ENCODE data around the gene ANXA4. TPM values are rescaled to one million over a fixed set of nuclear protein-coding genes. Genes with fewer than 3 reads are reported as not detected.

Gene ANXA4
- total RNA-seq, 1 experiment from 2014 or later: 9.5 TPM

DNA sequence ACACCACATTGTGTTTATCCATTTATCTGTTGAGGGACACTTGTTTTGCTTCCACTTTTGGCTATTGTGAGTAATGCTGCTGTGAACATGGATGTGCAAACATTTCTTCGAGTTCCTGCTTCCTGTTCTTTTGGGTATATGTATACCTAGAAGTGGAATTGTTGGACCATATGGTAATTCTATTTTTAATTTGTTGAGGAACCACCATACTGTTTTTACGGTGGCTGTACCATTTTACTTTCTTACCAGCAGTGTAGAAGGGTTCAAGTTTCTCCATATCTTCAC is 23.1 kb downstream of the ANXA4 start:
- CTCF ChIA-PET: no interaction called here
- Mint-ChIP-seq H3K4me1 (no peaks in the 10 kb centered on the region), H3K4me3 (no peak overlapping the region), H3K27ac (no peak overlapping the region), H3K27me3 (ENCODE audit: low read depth) (no peaks in the 10 kb centered on the region), H3K9me3 (no peaks in the 10 kb centered on the region), H3K36me3 (no peaks in the 10 kb centered on the region)
- DNase-seq (ENCODE audit: low spot score): no peak
- POLR2A ChIA-PET: no interaction called here
- ATAC-seq: no peak
- TF ChIP-seq CREM (CRISPR knock-in tag; IDR thresholded peaks at IDR 0.05) (no peak), ZMAT4 (CRISPR knock-in tag; IDR thresholded peaks at IDR 0.05) (no peak), AFF4 (CRISPR knock-in tag; IDR thresholded peaks at IDR 0.05; ENCODE audit: borderline replicate concordance) (no peak), KAT7 (CRISPR knock-in tag; IDR thresholded peaks at IDR 0.05; ENCODE audit: borderline replicate concordance) (no peak), GRHL2 (CRISPR knock-in tag; IDR thresholded peaks at IDR 0.05; ENCODE audit: insufficient replicate concordance, severe bottlenecking) (no peak), NR3C1 (CRISPR knock-in tag; conservative IDR thresholded peaks at IDR 0.05; ENCODE audit: low read depth) (no peak), TP53 (CRISPR knock-in tag; IDR thresholded peaks at IDR 0.05) (no peak), HMGA2 (CRISPR knock-in tag; IDR thresholded peaks at IDR 0.05) (no peak), CTCF (IDR thresholded peaks at IDR 0.05) (no peak)
- TF ChIP-seq, protein P1, sequence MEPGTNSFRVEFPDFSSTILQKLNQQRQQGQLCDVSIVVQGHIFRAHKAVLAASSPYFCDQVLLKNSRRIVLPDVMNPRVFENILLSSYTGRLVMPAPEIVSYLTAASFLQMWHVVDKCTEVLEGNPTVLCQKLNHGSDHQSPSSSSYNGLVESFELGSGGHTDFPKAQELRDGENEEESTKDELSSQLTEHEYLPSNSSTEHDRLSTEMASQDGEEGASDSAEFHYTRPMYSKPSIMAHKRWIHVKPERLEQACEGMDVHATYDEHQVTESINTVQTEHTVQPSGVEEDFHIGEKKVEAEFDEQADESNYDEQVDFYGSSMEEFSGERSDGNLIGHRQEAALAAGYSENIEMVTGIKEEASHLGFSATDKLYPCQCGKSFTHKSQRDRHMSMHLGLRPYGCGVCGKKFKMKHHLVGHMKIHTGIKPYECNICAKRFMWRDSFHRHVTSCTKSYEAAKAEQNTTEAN (CRISPR knock-in tag; IDR thresholded peaks at IDR 0.05): no peak
- TF ChIP-seq, protein P2, sequence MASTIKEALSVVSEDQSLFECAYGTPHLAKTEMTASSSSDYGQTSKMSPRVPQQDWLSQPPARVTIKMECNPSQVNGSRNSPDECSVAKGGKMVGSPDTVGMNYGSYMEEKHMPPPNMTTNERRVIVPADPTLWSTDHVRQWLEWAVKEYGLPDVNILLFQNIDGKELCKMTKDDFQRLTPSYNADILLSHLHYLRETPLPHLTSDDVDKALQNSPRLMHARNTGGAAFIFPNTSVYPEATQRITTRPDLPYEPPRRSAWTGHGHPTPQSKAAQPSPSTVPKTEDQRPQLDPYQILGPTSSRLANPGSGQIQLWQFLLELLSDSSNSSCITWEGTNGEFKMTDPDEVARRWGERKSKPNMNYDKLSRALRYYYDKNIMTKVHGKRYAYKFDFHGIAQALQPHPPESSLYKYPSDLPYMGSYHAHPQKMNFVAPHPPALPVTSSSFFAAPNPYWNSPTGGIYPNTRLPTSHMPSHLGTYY (CRISPR knock-in tag; IDR thresholded peaks at IDR 0.05): no peak

DNA sequence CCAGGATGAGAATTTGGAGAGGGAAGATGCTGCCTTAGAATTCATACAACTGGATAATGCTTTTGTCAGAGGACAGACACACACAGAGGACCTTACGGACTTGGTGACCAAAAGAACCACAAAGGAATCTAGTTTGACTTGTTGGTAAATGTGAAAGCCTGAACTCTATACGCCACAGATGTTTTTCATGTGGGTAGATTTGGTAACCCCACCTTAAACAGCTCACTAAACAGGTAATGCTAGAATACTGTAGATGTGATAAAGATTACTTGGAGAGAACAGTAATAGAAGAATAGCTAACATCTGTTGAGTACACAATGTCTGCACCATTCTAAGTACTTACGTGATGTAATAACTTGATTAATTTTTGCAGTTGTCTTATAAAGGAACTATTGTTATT is 24.1 kb downstream of the ANXA4 start:
- ChIA-PET POLR2A (no interaction called here), CTCF (no interaction called here)
- Mint-ChIP-seq H3K4me1 (0 out of 2 replicates have a peak, but pooled peaks cover 4% of the 10 kb centered on the region), H3K4me3 (no peak overlapping the region), H3K9me3 (no peaks in the 10 kb centered on the region), H3K36me3 (no peaks in the 10 kb centered on the region), H3K27ac (no peak overlapping the region), H3K27me3 (ENCODE audit: low read depth) (no peaks in the 10 kb centered on the region)
- no peak for ATAC-seq
- DNase-seq (ENCODE audit: low spot score): no peak
- TF ChIP-seq ZNF532 (CRISPR knock-in tag; IDR thresholded peaks at IDR 0.05; ENCODE audit: borderline replicate concordance) (no peak), SOX15 (CRISPR knock-in tag; IDR thresholded peaks at IDR 0.05) (no peak), MXD4 (CRISPR knock-in tag; IDR thresholded peaks at IDR 0.05; ENCODE audit: borderline replicate concordance) (no peak), ZNF121 (CRISPR knock-in tag; IDR thresholded peaks at IDR 0.05) (no peak), ARID4B (CRISPR knock-in tag; IDR thresholded peaks at IDR 0.05; ENCODE audit: borderline replicate concordance) (no peak), RELA (CRISPR knock-in tag; IDR thresholded peaks at IDR 0.05; ENCODE audit: borderline replicate concordance) (no peak), NR3C1 (CRISPR knock-in tag; conservative IDR thresholded peaks at IDR 0.05; ENCODE audit: low read depth) (no peak), ZNF317 (CRISPR knock-in tag; IDR thresholded peaks at IDR 0.05; ENCODE audit: borderline replicate concordance, low read depth) (no peak)
